Stimulated activated CD8-positive, alpha-beta memory T cell treated with anti-CD3 and anti-CD28 coated beads, Interleukin-12 subunit alpha, Interleukin-12 subunit beta, amount 100 ng/mL, for 1 hour (primary cell): ENCODE results near the gene IFNGR1.

ENCODE experiments used
- DNase-seq: peaks from one replicate; pipeline ENCODE4 v3.0.0-alpha.2; 2020; ENCODE audit warnings: low read depth

The IFNGR1 gene

GRCh38 chr6:137149035-137149393, 70.2 kb downstream of the IFNGR1 start:
- DNase-seq: no peak

DNA sequence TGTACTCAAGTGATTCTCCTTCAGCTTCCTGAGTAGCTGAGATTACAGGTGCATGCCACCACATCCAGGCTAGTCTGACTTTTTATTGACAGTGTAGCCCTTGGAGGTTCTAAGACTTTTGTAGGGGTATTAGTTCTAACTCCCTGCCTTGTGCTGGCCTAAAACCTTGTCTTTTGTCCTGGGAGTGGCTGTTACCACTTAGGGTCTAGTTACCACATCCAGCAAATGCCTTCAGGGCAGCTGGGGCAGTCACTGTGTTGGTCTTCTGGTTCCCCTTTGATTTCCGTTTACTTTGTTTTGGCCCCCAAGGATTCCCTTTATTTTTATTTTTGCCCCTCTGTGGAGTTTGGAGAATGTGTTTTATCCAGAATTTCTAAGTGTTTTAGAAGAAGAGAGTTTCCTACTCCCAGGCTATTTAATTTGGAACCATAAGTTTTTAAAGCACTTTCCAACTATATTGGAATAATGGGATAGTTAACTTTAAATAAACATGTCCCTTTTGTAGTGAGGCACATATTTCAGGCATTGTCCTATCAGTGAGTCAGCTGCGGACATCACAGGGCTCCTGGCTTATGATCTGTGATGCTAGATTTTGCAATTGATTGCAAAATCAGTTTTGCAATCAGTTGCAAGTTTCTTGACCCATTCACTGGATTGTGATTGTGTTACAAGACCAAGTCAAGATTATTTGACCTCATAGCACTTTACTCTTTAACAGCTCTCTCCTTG, 70.7 kb downstream of the IFNGR1 start:
- DNase-seq: no peak
